ENCODE measurements around the gene ARPC1A.

- TF ChIP-seq CTCF (IDR thresholded peaks at IDR 0.05) (no peak), POLR2AphosphoS5 (IDR thresholded peaks at IDR 0.05; ENCODE audit: low read depth, low read length) (0 out of 2 replicates have a peak, but pooled peaks have one; percentile 21)
Measured at GRCh38 chr7:99380032-99380822, 54.5 kb downstream of the ARPC1A start.
